Parathyroid adenoma (tissue), 2 donors: Measurements from ENCODE around the gene LRRC4C.

Experiments used
- H2AFZ ChIP-seq: fragments of 300-600 bp; sonication (generic); one replicate; pipeline ENCODE4 v1.7.0; 2017; ENCODE audit warnings: antibody characterized with exemption, mild to moderate bottlenecking
- H3K27ac ChIP-seq: fragments of 300-600 bp; sonication (generic); one replicate; pipeline ENCODE4 v1.7.0; 2017
- H3K27me3 ChIP-seq: fragments of 300-600 bp; sonication (generic); one replicate; pipeline ENCODE4 v1.7.0; 2017; ENCODE audit warnings: low read length; ENCODE audit not compliant: control insufficient read depth, insufficient read depth
- H3K36me3 ChIP-seq: fragments of 300-600 bp; sonication (generic); one replicate; pipeline ENCODE4 v1.7.0; 2017; ENCODE audit warnings: low read length; ENCODE audit not compliant: control insufficient read depth, insufficient read depth
- H3K4me1 ChIP-seq: fragments of 300-600 bp; sonication (generic); one replicate; pipeline ENCODE4 v1.7.0; 2017; ENCODE audit warnings: control low read depth
- H3K4me2 ChIP-seq: fragments of 300-600 bp; sonication (generic); one replicate; pipeline ENCODE4 v1.7.0; 2017; ENCODE audit warnings: low read length
- H3K4me3 ChIP-seq: fragments of 300-600 bp; sonication (generic); one replicate; pipeline ENCODE4 v1.7.0; 2017; ENCODE audit warnings: low read depth, low read length
- H3K79me2 ChIP-seq: fragments of 300-600 bp; sonication (generic); one replicate; pipeline ENCODE4 v1.7.0; 2017; ENCODE audit warnings: control low read depth
- H3K9ac ChIP-seq: fragments of 300-600 bp; sonication (generic); one replicate; pipeline ENCODE4 v1.7.0; 2017; ENCODE audit warnings: mild to moderate bottlenecking
- H3K9me3 ChIP-seq: fragments of 300-600 bp; sonication (generic); one replicate; pipeline ENCODE4 v1.7.0; 2017; ENCODE audit warnings: low read length; ENCODE audit not compliant: control insufficient read depth
- TF ChIP-seq, protein P1 (sequence below): fragments of 300-600 bp; sonication (generic); IDR thresholded peaks from one replicate; pipeline ENCODE4 v1.7.0; 2017; ENCODE audit warnings: antibody characterized with exemption, mild to moderate bottlenecking
- donor health status: primary hyperparathyroidism.

LRRC4C gene

DNA sequence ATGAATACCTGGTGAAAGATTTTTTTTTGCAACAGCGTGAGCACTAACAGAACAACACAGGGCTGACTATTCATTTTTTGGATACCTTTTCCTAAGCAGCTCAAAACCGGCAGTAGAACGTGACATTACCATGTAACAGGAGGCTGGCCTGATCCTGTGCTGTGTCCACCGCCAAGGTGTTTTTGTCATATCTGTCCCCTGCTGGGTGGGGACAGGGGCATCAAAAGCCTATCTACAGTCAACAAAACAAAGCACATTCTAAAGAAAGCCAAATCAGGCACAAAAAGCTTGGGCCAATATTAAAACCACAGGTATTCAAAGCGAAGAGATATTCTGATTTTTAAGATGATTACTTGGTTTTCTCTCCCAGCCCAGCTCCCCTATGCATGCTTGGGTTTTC is 151.2 kb downstream of the LRRC4C start:
- no peak overlapping the region for H2AFZ ChIP-seq
- no peaks in the 10 kb centered on the region for H3K79me2 ChIP-seq
- no peaks in the 10 kb centered on the region for H3K9me3 ChIP-seq
- no peaks in the 10 kb centered on the region for H3K4me1 ChIP-seq
- H3K9ac ChIP-seq: no peak overlapping the region
- no peak overlapping the region for H3K27ac ChIP-seq
- H3K36me3 ChIP-seq: no peaks in the 10 kb centered on the region
- H3K4me2 ChIP-seq: no peak overlapping the region
- TF ChIP-seq, protein P1, sequence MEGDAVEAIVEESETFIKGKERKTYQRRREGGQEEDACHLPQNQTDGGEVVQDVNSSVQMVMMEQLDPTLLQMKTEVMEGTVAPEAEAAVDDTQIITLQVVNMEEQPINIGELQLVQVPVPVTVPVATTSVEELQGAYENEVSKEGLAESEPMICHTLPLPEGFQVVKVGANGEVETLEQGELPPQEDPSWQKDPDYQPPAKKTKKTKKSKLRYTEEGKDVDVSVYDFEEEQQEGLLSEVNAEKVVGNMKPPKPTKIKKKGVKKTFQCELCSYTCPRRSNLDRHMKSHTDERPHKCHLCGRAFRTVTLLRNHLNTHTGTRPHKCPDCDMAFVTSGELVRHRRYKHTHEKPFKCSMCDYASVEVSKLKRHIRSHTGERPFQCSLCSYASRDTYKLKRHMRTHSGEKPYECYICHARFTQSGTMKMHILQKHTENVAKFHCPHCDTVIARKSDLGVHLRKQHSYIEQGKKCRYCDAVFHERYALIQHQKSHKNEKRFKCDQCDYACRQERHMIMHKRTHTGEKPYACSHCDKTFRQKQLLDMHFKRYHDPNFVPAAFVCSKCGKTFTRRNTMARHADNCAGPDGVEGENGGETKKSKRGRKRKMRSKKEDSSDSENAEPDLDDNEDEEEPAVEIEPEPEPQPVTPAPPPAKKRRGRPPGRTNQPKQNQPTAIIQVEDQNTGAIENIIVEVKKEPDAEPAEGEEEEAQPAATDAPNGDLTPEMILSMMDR: no peak
- H3K4me3 ChIP-seq: no peak overlapping the region
- H3K27me3 ChIP-seq: no peaks in the 10 kb centered on the region

DNA sequence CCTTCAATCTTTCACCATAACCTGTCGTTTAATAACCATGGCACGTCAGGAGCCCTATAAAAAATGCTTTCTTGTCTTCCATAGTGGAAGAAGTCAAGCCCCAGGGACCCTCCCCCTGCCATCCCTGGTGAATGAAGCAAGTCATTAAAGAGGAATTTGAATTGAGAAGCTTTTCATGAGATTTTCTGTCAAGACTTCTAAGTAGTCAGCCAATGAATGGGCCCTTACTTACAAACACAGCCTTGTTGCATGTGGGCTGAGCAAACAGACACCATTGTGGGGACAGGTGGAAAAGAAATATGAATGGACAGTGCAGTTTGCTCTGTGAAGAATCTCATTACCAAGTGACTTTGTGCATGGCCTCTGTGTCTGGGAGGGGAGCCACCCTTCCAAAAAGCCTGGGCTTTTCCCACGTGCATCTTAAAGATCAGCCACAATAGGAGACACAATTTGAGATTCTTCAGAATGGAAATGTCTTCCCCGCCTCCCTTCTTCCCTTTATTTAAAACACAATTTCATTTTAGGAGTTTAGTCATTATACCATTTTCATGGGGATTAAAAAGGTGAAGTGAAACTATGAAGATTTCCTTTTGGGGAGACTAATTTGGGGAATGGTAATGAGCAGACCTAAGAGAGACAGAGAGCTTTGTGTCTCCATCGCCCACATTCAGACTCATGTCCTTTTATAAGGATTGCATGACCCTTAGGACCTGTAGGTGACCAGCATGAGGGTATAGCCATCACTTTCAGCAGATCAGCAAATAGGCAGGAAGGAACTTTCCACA is 152.0 kb downstream of the LRRC4C start:
- no peak overlapping the region for H3K9ac ChIP-seq
- H3K9me3 ChIP-seq: no peaks in the 10 kb centered on the region
- H3K79me2 ChIP-seq: no peaks in the 10 kb centered on the region
- H3K27me3 ChIP-seq: no peaks in the 10 kb centered on the region
- H2AFZ ChIP-seq: no peak overlapping the region
- TF ChIP-seq, protein P1: no peak
- no peaks in the 10 kb centered on the region for H3K4me1 ChIP-seq
- H3K4me2 ChIP-seq: no peak overlapping the region
- no peak overlapping the region for H3K27ac ChIP-seq
- no peaks in the 10 kb centered on the region for H3K36me3 ChIP-seq
- no peak overlapping the region for H3K4me3 ChIP-seq

DNA sequence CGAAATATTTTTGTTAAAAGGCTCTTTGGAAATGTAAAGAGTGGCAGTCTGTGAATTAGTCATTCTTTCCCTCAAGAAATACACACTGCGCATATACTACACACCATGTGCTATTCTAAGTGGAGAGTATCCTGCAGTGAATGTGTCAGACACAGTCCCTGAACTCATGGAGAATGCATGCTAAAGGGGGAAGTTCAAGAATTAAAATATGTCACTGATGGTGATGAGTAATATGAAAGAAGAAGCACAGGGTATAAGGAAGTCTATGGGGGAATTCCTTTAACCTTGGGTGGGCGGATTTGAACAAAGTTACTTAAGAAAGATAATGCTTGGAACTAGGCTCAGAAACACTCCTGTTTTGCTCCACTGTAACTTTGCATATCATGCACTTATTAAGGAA is 153.0 kb downstream of the LRRC4C start:
- Histone ChIP-seq H2AFZ (no peak overlapping the region), H3K4me3 (no peak overlapping the region), H3K36me3 (no peaks in the 10 kb centered on the region), H3K79me2 (no peaks in the 10 kb centered on the region), H3K4me2 (no peak overlapping the region), H3K9me3 (no peaks in the 10 kb centered on the region), H3K27ac (no peak overlapping the region), H3K9ac (no peak overlapping the region), H3K4me1 (no peaks in the 10 kb centered on the region), H3K27me3 (no peaks in the 10 kb centered on the region)
- TF ChIP-seq, protein P1: no peak

DNA sequence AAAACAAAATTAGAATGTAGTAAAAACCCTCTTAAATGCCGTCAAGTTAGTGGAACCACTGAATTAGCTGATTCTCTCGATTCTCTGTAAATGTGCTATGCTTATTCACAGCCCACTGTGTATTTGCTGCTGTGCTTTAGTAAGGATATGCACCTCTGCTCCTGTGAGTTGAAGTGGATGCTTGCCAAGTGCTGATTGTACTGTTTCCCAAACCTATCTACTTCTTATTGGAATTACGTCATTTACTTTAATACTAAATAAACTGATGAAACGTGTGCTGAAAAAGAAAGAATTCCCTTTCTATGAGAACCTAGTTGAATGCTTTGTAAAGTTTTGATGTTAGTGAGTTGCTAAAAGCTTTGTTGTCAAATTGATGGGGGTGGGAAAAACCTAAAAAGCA is 158.4 kb downstream of the LRRC4C start:
- Histone ChIP-seq H3K4me2 (no peak overlapping the region), H3K79me2 (no peaks in the 10 kb centered on the region), H3K9ac (no peak overlapping the region), H3K4me3 (no peak overlapping the region), H3K36me3 (no peaks in the 10 kb centered on the region), H3K27ac (no peak overlapping the region), H2AFZ (no peak overlapping the region), H3K4me1 (no peaks in the 10 kb centered on the region), H3K9me3 (no peaks in the 10 kb centered on the region), H3K27me3 (no peaks in the 10 kb centered on the region)
- TF ChIP-seq, protein P1: no peak

DNA sequence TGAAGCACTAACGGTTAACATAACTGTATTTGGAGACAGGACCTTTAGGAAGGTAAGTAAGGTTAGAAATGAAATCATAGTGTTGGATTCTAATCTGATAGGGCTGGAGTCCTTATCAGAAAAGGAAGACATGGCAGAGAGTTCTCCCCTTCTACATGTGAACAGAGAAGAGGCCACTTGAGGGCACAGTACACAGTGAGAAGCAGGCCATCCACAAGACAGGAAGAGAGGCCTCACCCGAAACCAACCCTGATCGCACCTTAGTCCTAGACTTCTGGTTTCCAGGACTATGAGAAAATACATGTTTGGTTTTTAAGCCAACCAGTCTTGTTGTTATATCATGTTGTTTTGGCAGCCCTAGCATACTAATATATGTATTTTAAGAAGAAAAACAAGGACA is 170.0 kb downstream of the LRRC4C start:
- H3K4me3 ChIP-seq: no peak overlapping the region
- no peaks in the 10 kb centered on the region for H3K36me3 ChIP-seq
- TF ChIP-seq, protein P1: no peak
- H3K4me1 ChIP-seq: no peaks in the 10 kb centered on the region
- H3K9me3 ChIP-seq: no peaks in the 10 kb centered on the region
- H3K4me2 ChIP-seq: no peak overlapping the region
- no peak overlapping the region for H3K9ac ChIP-seq
- H3K27ac ChIP-seq: no peak overlapping the region
- H3K79me2 ChIP-seq: no peaks in the 10 kb centered on the region
- no peaks in the 10 kb centered on the region for H3K27me3 ChIP-seq
- no peak overlapping the region for H2AFZ ChIP-seq
